ENCODE data around the gene RUNX2.
"Not testable (repeated sequence)": the region's sequence is repeated elsewhere in the genome, so short reads cannot be mapped to it uniquely, and the experiment has no call there.

Gene RUNX2

DNA sequence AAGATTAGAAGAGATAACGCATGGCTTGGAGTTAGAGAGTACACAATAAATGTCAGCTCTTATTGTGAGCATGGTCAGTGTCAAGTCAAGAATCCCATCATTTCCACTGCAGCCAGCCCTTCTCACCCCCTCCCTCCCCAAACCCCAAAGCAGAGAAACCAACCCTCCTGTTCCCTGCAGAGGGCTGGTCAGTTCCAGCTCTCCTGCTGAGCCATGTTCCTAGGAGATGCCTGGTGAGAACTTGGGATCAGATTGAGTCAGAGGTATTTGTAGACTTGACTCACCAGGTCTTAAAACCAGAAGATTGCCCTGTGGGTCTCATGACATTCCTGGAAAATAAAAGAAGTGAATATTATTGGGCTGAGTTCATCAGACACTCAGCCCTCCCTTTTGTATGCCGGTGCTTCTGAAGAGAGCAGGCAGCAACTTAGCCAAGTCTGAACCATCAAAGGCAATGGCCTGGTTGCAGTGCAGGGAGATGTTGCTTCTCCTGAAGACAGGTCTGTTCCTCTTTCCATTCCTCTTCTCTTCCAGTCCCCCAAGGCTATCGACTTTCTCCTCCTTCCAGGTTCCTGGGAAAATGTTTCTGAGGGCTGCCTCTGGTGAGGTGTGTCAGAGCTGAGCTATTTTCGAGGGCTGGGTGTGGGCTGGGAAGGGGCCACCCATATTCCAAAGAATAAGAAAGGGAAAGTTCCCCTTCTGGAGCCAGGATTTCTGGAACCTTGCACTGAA lies 327.8 kb downstream of the RUNX2 start:
- DNase-seq, result no peak

DNA sequence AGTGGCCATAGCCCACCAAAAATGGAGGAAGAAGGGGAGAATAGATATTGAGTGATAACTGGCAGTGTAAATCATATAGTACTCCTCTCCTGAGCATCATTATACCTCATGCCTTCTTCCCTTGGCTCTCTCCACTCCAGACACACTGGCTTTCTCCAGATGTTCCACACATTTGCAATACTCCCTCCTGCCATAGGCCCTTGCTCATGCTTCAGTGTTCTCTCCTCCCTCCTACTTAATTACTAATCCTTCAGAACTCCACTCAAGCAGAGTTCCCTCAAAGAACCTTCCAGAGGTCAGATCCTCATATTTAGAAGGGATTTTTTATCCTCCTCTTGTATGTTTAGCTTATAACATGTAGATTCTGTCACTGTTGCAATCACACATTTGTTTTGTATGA lies 329.1 kb downstream of the RUNX2 start:
- no peak for DNase-seq

DNA sequence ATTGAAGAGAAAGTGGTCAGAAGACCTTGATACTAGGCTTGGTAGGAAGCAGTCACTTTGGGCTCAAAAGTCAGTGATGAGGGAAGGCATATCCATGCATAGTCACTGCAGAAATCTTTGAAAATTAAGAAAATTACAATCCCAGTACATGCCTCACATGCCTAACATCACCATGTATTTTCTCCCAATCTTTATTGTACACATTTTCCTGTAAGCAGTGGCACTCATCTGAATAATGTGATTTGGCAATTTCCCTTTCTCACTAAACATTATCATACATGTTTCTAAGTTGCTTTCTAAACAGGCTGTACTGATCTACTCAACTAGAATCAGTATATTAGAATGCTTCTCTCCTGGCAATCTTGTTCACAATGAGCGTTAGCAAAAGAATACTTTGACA lies 330.3 kb downstream of the RUNX2 start:
- DNase-seq, result no peak

DNA sequence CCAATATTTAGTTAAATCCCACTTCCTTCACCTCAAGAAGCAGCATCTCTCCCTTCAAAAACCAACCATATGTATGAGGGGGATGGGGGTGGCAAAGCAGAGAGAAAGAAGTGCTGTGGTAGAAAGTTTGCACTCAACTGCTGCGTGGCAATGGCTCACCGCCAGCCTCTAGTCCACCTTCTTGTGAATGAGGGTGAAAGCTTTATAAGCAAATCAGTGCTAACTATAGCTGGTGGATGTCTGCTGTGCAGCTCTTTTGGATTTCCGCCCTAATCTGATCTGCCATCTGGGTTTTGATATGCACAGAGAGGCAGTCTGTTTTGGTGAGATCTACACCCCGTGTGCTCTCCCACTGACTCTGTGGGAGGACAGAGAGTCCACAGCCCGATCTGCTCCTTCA lies 330.8 kb downstream of the RUNX2 start:
- no peak for DNase-seq

DNA sequence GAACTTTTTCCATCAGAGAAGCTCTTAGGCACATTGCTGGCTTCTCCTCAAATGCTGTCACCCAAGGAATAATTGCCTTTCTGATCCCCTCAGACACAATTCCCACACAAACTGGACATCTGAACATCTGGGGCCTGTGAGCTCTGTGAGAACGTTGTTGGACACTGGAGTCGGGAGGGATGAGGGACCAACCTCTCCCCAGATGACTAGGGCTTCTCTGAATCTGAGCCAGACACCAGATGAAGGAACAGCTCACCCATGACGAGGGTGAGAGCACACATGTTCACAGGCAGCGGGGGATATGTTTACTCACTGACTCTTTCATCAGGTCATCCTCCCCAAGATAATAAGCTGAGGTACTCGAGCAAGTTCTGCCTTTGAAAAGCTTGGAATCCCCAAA lies 333.5 kb downstream of the RUNX2 start:
- no peak for DNase-seq

DNA sequence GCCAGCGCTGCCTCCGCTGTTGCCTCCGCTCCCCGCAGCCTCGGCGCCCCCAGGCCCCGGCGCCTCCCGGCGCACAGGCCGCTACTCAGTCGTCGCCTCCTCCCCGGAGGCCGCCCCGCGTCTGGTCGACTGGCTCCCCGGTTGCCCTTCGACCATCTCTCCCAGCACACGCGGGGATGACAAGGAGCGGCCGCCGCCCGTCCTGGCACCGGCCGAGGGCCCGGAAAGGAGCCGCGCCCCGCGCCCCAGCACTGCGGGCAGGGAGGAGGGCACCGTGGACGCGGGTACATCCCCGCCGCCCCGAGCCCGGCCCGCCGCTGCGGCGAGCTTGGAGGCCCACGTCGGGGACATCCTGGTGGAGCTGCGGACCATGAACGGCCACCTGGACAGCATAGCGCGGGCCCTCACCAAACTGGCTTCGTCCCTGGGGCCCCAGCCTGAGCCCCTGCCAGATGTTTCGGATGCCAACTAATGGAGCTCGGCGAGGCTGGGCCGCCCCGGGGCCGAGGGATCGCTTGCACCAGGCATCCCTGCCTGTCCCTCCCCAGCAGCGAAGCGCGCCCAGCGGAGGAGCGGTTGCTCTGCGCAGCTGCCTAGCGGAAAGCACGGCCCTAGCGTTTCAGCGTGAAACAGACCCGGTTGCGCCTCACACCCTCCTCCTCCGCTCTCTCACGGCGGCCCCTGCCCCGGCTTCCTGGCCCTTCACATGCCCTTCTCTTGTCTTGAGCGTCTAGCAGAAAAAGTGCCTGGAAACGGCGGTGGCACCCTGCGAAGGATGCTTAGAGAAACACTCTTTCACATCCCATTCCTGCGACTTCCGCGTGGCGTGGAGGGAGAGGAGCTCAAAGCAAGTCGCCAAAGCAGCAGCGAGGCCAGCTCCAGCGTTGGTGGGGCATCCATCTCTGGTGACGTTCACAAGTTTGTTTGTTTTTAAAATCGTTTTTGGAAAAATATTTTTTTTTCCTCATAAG lies 335.4 kb downstream of the RUNX2 start:
- no peak for DNase-seq

DNA sequence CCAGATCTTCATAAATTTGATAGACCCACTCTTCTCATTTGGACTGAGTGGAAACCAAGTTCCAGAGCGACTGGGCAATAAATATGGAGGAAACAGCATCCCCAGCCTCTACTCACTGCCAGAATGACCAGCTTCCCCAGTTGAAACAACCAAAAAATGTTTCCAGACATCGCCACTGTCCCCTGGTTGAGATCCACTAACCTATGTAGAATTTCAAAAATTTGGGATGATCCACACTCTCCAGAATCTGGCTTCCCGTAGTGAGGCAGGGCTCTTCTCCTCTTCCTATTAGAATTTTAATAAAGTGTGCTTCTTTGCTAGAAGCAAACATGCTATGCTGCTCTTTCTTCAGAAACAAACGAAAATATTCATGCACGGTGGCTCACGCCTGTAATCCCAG lies 336.6 kb downstream of the RUNX2 start:
- DNase-seq, result no peak

DNA sequence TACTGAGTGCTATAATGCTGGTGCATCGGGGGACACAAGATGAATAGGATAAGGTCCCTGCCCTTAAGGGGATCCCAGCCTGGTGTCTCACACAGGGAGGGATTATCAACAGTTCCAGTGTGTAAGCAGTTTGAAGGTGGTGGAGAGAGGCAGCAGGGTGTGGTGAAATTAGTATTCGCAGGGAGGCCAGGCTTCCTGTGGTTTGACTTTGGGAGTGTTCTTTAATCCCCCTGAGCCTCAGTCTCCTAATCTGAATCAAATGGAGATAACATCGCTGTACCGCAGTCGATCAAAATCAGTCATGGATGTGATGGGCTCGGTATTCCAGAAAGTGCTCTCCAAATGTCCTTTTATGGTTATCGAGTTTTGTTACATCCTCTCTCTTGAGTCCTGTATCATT lies 337.7 kb downstream of the RUNX2 start:
- peak in 1 of 2 experiments; percentile 13 for DNase-seq

DNA sequence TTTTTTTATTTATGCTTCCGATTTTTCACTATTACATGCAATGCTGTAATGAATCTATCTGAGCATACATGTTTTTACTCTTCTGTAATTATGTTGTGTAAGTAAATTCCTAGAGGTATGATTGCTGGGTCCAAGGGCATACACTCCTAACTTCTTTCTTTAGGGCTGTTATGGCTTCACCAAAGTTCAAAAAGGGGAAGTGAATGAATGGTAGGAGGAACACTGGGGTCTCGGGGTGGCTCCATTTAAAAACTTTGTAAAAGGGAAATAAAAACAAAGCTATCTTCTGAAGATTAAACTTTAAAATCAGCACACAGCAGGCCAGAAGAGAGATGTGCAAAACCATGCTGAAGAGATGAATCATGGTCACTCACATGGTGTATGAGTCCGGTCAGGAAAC lies 338.7 kb downstream of the RUNX2 start:
- peak; percentile 54 to 59 for DNase-seq

DNA sequence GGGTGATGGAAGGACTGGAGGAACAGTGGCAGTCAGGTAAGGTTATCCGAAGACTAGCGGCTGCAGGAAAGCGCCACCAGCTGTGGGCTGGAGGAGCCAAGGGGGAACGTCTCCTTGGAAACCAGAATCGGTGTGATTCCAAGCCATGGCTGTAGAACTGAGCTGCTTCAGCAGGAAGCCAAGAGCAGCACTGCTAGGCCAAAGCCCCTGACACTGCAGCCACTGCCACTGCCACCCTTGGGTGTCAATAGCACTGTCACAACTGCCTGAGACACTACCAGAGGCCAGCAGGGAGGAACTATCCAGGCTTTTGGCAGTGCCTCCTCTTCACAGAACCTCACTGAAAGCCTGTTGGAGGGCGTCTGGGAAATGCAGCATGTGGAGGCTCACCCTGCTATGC lies 339.2 kb downstream of the RUNX2 start:
- DNase-seq, result no peak

DNA sequence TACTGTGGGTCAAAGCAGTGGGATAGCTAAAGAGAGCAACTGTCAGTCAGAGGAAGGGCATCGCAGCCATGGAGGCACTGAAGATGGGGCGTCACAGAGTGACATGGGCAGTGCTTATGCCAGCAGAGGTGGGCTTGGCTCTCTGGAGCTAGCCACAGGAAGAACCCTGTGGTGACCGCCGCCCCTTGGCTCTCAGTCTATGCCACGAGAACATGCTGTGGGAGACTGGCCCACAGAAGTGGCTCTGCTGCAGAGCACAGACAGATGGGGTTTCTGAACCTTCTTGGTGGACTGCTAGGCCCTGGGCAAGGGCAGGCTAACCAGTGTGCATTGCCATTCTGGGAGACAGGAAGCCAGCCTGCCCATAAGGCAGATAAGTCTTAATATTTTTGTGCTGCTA lies 339.6 kb downstream of the RUNX2 start:
- no peak for DNase-seq

DNA sequence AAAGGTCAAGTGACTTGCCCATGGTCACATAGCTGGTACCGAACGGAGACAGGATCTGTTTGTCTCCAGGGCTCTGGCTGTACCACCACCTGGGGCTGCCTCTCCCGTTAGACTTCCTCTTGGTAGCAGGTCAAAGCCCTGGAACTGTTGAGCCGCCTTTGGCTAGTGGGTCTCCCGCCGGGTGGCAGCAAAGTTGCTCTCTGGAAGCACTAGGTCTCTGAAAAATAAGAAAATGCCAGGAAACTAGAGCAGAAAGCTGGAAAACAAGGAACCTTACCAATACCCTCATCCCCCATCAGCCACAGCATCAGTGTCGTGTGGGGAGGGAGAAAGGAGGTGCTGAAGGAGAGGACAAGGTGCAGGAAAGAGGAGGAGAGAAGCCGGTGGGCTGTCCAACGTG lies 340.6 kb downstream of the RUNX2 start:
- DNase-seq, result no peak

DNA sequence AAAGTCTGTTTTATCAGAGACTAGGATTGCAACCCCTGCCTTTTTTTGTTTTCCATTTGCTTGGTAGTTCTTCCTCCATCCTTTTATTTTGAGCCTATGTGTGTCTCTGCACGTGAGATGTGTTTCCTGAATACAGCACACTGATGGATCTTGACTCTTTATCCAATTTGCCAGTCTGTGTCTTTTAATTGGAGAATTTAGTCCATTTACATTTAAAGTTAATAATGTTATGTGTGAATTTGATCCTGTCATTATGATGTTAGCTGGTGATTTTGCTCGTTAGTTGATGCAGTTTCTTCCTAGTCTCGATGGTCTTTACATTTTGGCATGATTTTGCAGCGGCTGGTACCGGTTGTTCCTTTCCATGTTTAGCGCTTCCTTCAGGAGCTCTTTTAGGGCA lies 345.0 kb downstream of the RUNX2 start:
- not testable (repeated sequence) for DNase-seq

DNA sequence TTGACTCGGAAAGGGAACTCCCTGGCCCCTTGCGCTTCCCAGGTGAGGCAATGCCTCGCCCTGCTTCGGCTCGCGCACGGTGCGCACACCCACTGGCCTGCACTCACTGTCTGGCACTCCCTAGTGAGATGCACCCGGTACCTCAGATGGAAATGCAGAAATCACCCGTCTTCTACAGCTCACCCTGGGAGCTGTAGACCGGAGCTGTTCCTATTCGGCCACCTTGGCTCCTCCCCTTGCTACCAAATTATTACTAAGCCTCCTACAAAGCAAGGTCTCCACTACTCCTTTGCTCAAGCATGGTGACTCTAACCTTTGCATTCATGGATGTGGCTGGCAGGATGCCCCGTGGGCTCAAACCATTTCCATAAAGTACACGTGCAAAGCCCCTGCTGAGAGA lies 347.0 kb downstream of the RUNX2 start:
- DNase-seq, result not testable (repeated sequence)

DNA sequence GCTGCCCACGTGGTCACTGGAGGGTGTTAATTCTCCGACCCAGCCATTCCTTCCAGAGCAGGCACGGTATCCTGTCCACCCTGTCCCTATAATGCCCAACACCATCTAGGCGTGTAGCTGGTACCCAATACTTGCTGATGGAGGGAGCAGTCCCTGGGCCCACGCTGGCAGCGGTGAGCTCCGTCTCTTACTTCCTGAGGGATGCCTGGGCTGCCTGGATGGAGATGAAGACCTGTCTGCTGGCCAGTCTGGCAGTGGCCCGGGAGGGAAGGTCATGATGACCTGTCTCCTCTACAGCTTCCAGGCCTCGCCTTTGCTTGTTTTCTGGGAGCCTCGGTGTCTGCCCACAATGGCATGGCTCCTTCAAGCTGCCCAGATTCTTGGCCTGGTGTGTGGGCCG lies 347.5 kb downstream of the RUNX2 start:
- no peak for DNase-seq

DNA sequence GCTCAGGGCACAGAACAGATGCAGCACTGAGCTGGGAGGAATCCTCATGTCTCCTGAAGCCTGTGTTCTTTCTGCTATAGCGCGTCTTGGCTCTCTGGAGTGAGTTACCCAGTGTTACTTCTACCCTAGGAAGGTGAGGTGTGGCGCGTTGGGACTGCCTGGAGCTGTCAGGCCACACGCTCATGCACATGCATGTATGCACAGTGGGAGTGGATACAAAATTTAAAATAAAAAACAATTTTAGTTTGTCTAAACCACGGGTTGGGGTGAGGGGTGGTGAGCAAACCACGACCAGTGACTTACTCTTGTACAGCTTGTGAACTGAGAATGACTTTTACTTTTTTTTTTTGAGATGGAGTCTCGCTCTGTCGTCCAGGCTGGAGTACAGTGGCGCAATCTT lies 348.2 kb downstream of the RUNX2 start:
- DNase-seq, result no peak

DNA sequence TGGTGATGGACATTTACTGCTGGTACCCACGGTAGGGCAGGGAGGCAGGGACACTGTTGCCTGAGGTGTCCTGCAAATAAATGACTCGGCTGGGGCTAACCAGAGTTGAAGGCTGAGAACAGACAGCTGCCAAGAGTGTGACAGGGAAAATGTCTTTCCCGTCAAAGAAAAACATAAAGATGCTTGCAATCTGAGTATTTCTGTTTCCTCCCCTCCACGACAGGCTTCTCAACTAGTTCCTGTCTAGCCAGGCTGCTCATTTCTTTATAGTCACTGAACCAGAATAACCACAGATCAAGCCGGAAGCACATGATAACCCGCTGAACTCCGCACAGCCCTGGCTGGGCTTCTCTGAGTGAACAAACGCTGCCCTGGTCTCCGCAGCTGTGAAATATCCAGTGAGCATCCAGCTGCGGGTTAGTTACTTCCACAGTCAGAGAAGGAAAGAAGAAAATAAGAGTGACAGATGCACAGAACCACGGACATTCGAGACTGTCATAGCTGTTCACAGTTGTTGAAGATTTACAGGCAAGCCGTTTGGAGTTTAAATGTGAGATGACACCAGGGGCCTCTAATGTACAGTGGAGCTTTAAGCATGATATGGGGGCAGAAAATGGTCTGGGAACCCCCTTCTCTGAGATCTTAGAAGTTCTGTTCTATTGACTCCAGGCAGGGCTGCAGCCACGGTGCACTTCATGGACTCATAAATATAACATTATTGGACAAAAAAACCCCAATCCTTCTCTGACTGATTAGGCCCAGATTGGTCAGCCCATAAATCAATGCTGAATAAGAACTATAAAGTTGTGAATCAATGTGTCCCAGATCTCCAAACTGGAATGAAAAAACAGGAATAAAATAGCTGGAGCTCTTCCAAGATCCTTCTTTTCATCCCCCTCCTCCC lies 349.5 kb downstream of the RUNX2 start:
- DNase-seq, result peak; percentile 88 to 91

DNA sequence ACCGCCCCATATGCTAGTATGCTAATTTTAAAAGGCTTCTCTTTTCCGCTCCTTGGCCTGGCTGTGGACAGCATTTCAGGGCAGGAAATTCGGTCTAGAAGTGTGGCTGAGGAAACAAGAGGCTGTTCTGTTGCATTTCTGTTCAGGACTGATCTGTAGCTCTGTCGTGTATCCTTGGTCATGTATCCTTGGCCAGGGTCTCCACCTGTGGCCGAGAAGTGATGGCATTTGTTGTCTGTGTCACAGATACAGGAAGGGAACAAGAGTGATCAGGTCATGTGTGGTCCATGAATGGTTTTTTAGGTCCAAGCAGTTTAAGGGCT lies 350.1 kb downstream of the RUNX2 start:
- DNase-seq, result peak; percentile 22 to 57

DNA sequence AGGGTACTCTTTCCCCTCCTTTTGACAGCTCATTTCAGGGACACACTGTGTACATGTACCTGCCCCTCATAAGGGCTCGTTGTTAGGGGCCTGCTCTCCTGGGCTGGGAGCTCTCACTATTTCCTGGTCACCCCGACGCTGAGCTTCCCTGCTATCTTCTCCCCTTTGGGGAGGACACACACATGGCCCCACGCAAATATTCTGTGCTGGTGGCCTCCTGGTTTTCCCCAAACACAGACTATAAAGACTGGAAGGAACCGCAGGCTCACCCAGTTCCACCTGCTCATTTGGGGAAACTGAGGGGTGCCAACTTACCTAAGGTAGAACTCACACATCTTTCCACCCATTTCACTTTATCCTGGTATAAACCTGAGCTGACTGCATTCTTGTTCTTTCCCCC lies 351.0 kb downstream of the RUNX2 start:
- no peak for DNase-seq

DNA sequence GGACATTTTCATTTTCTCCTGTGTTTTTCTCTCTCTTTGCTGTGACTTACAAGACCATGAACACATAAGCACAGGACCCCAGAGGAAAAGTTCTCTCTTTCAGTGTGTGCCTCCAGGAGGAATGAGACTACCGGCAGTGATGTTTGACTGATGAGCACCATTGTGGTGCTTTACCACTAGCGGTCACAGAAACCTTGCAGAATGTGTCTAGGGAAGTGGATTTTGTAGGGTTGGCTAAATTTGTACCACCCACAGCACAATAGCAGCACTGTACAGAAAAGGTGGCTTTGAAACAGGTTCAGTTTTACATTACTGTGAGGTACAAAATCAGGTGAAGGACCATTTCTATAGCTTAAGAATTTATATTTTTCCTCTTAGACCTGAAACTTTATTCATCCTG lies 351.5 kb downstream of the RUNX2 start:
- DNase-seq, result no peak

DNA sequence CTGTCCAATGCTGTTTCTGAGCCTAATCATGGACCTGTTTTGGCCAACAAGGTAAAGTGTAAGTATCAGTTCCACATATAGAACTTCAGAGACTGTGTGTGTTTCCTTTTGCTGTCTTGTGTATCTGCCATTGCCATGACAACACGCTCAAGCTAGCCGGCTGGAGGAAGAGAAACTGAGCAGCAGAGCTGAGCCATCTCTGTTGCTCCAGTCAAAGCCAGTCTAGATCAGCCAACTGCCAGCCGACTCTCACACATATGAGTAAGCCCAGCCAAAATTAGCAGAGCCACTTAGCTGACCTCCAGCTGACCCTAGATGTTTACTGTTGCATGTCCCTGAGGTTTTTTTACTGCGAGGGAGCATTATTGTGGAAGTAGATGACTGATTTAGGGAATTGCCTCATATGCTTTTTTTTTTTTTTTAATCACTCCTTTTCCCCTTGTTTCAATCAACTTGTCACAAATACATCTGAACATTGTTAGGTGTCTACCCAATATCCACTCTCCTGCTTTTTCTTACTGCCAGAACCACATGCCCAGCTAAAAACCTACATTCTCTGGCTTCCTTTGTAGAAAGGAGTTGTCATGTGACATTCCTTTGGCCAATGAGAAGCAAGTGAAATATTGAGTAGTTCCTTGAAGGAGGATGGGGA lies 353.9 kb downstream of the RUNX2 start:
- DNase-seq, result peak in 1 of 2 experiments; percentile 12

DNA sequence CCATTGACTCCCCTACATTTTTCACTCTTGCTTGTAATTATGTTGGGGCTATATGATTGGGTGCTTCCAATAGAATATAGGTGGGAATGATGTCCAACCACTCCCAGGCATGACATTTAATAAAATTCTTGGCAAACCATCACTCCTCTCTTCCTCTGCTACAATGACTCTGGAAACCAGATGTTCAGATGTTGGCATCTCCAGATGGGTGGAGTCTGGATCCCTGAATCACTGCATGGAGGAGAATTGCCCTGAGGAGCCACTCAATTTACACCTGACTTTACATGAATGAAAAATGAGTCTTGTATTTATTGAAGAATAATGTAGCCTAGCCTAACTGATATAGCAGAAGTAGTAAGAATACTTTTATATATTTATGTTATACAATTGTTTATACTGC lies 356.3 kb downstream of the RUNX2 start:
- DNase-seq, result no peak

DNA sequence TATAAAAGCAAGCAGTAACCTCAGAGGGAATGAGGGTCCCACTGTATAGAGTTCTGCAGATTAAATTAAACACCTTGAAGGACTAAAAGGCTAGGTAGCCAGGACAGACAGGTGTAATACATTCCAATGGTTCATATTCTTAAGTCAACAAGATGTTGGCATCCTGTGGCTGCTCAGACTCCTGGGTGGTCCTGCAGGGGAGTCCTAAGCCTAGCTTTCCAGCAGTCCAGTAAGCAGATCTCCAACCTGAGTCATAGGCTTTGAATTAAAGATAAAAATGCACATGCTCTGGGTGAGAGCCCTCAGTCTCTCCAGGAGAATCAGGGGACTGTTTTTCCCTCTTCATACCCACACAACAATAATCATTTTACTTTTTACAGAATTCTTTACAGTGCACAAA lies 356.9 kb downstream of the RUNX2 start:
- DNase-seq, result no peak

All from Kasumi-1 (cell line).